GM13976 (cell line): ENCODE measurements around the gene TDG.
"Not testable (repeated sequence)": the region's sequence is repeated elsewhere in the genome, so short reads cannot be mapped to it uniquely, and the experiment has no call there.

Experiments
- DNase-seq: peaks from one replicate; pipeline ENCODE4 v3.0.0; 2012; ENCODE audit warnings: low spot score
- CTCF ChIP-seq: IDR thresholded peaks from 2 replicates; pipeline ENCODE4 v1.5.1; 2012; ENCODE audit warnings: borderline replicate concordance, mild to moderate bottlenecking; ENCODE audit not compliant: insufficient read depth; ENCODE audit errors: extremely low read depth, missing control alignments, control extremely low read depth
- in situ Hi-C: fragments of 300-500 bp; cut with MboI; formaldehyde crosslinking; loops from one replicate; pipeline ENCODE4 v1.12.0; 2022; ENCODE audit warnings: low sequenced_read_pairs, mixed read lengths, inconsistent platforms; ENCODE audit not compliant: unreplicated experiment

Gene TDG

GRCh38 chr12:104010121-104010520, 44.4 kb downstream of the TDG start:
- in situ Hi-C loops = no loop called here
- DNase-seq = no peak
- no peak for TF ChIP-seq CTCF

GRCh38 chr12:104010606-104011169, 45.0 kb downstream of the TDG start:
- DNase-seq = no peak
- in situ Hi-C loops = no loop called here
- TF ChIP-seq CTCF = no peak

- no peak for TF ChIP-seq CTCF
- in situ Hi-C loops = no loop called here
- DNase-seq = no peak
These were observed 45.6 kb downstream of the TDG start for GRCh38 chr12:104011253-104011652.

- no peak for TF ChIP-seq CTCF
- in situ Hi-C loops = no loop called here
- DNase-seq = no peak
These were observed 46.7 kb downstream of the TDG start for GRCh38 chr12:104012331-104012730.

GRCh38 chr12:104021862-104022261, 56.2 kb downstream of the TDG start:
- in situ Hi-C loops, DNase-seq: not testable (repeated sequence)

- in situ Hi-C loops = no loop called here
- no peak for TF ChIP-seq CTCF
- no peak for DNase-seq
These were observed 57.1 kb downstream of the TDG start for GRCh38 chr12:104022786-104023185.

- no peak for TF ChIP-seq CTCF
- in situ Hi-C loops = no loop called here
- DNase-seq = no peak
These were observed 58.0 kb downstream of the TDG start for GRCh38 chr12:104023710-104024109.
